Parathyroid adenoma (tissue), 2 donors: ENCODE data around the gene RNF150.
"Not testable (repeated sequence)": the region's sequence is repeated elsewhere in the genome, so short reads cannot be mapped to it uniquely, and the experiment has no call there.

ENCODE experiments used
- H2AFZ ChIP-seq: fragments of 300-600 bp; sonication (generic); one replicate; pipeline ENCODE4 v1.7.0; 2017; ENCODE audit warnings: antibody characterized with exemption, mild to moderate bottlenecking
- H3K27ac ChIP-seq: fragments of 300-600 bp; sonication (generic); one replicate; pipeline ENCODE4 v1.7.0; 2017
- H3K27me3 ChIP-seq: fragments of 300-600 bp; sonication (generic); one replicate; pipeline ENCODE4 v1.7.0; 2017; ENCODE audit warnings: low read length; ENCODE audit not compliant: control insufficient read depth, insufficient read depth
- H3K36me3 ChIP-seq: fragments of 300-600 bp; sonication (generic); one replicate; pipeline ENCODE4 v1.7.0; 2017; ENCODE audit warnings: low read length; ENCODE audit not compliant: control insufficient read depth, insufficient read depth
- H3K4me1 ChIP-seq: fragments of 300-600 bp; sonication (generic); one replicate; pipeline ENCODE4 v1.7.0; 2017; ENCODE audit warnings: control low read depth
- H3K4me2 ChIP-seq: fragments of 300-600 bp; sonication (generic); one replicate; pipeline ENCODE4 v1.7.0; 2017; ENCODE audit warnings: low read length
- H3K4me3 ChIP-seq: fragments of 300-600 bp; sonication (generic); one replicate; pipeline ENCODE4 v1.7.0; 2017; ENCODE audit warnings: low read depth, low read length
- H3K79me2 ChIP-seq: fragments of 300-600 bp; sonication (generic); one replicate; pipeline ENCODE4 v1.7.0; 2017; ENCODE audit warnings: control low read depth
- H3K9ac ChIP-seq: fragments of 300-600 bp; sonication (generic); one replicate; pipeline ENCODE4 v1.7.0; 2017; ENCODE audit warnings: mild to moderate bottlenecking
- H3K9me3 ChIP-seq: fragments of 300-600 bp; sonication (generic); one replicate; pipeline ENCODE4 v1.7.0; 2017; ENCODE audit warnings: low read length; ENCODE audit not compliant: control insufficient read depth
- TF ChIP-seq, protein P1 (sequence below): fragments of 300-600 bp; sonication (generic); IDR thresholded peaks from one replicate; pipeline ENCODE4 v1.7.0; 2017; ENCODE audit warnings: antibody characterized with exemption, mild to moderate bottlenecking
- donor health status: primary hyperparathyroidism.

The RNF150 gene

DNA sequence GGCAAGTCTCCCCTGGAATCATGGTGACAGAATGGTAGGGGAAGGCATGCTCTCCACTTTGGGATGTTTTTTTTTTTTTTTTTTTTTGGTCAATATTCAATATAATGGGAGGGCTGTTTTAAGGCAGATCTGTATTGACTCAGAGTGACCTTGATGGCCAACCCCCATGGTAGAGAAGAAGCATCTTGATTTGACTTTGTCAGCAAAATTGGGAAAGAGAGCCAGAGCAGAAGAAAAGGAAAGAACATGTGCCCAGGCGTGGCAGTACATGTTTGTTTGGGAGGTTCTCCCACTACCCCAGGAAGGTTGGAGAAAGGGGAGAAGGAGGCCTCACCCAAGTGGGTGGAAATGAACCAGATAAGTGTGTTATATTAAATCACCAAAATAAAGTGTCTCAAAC lies 314.8 kb downstream of the RNF150 start:
- Histone ChIP-seq H3K9ac (no peak overlapping the region), H3K79me2 (no peaks in the 10 kb centered on the region), H2AFZ (no peak overlapping the region), H3K27me3 (no peaks in the 10 kb centered on the region), H3K9me3 (no peaks in the 10 kb centered on the region), H3K27ac (no peak overlapping the region), H3K4me1 (no peaks in the 10 kb centered on the region), H3K4me2 (no peak overlapping the region), H3K4me3 (no peak overlapping the region), H3K36me3 (no peaks in the 10 kb centered on the region)
- TF ChIP-seq, protein P1, sequence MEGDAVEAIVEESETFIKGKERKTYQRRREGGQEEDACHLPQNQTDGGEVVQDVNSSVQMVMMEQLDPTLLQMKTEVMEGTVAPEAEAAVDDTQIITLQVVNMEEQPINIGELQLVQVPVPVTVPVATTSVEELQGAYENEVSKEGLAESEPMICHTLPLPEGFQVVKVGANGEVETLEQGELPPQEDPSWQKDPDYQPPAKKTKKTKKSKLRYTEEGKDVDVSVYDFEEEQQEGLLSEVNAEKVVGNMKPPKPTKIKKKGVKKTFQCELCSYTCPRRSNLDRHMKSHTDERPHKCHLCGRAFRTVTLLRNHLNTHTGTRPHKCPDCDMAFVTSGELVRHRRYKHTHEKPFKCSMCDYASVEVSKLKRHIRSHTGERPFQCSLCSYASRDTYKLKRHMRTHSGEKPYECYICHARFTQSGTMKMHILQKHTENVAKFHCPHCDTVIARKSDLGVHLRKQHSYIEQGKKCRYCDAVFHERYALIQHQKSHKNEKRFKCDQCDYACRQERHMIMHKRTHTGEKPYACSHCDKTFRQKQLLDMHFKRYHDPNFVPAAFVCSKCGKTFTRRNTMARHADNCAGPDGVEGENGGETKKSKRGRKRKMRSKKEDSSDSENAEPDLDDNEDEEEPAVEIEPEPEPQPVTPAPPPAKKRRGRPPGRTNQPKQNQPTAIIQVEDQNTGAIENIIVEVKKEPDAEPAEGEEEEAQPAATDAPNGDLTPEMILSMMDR: no peak

DNA sequence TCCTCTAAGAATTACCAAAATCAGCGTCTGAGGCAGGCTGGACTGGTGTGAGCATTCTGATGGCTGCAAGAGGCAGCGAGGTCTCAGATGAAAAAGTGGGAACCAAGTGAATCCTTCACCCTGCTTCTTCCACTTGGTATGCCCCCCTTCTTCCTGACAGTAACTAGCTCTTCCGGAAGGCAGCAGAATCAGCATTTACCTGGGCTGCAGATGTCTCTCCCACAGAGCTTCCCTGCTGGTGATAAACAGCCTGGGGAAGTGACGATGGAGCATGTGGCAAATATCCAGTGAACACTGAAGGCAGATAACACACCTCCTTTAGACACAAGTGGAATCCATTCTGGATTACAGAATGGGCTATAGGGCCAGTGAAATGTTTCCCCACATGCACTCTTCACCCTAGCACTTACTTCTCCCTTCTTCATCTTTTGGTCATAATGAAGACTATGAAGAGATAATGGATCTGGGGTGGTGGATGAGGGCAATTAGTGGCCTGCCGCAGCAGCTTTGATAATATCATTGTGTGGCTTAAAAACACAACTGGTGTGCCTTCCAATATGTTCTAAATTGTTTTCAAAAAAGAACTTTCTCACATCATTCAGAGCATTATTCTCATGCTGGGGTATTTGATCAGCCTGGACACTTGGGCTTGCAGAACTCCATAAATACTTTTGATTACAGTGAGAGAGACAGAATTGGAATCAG lies 316.3 kb downstream of the RNF150 start:
- Histone ChIP-seq H3K79me2 (no peaks in the 10 kb centered on the region), H3K4me1 (no peaks in the 10 kb centered on the region), H3K4me3 (no peak overlapping the region), H3K9ac (no peak overlapping the region), H3K27ac (no peak overlapping the region), H3K27me3 (no peaks in the 10 kb centered on the region), H3K4me2 (no peak overlapping the region), H3K36me3 (no peaks in the 10 kb centered on the region), H3K9me3 (no peaks in the 10 kb centered on the region), H2AFZ (no peak overlapping the region)
- TF ChIP-seq, protein P1: no peak

DNA sequence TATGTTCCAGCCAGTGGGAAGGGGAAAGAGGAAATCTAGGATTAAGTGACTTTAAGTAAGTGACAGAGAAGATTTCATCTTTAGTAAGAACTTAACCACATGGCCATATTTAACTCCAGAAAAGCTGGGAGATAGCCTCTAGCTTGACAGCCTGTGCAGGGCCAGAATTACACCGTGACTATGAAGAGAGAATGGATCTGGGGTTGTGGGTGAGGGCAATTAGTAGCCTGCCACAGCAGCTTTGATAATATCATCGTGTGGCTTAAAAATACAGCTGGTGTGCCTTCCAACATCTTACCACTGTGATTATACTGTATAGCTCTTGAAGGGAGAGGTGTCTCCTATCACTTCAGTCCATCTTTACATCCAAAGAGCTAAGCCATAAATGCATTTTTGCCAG lies 319.5 kb downstream of the RNF150 start:
- H3K4me1 ChIP-seq: no peaks in the 10 kb centered on the region
- no peak overlapping the region for H3K4me3 ChIP-seq
- TF ChIP-seq, protein P1: no peak
- no peak overlapping the region for H3K9ac ChIP-seq
- no peak overlapping the region for H3K4me2 ChIP-seq
- no peak overlapping the region for H3K27ac ChIP-seq
- no peak overlapping the region for H2AFZ ChIP-seq
- H3K36me3 ChIP-seq: no peaks in the 10 kb centered on the region
- no peaks in the 10 kb centered on the region for H3K9me3 ChIP-seq
- H3K27me3 ChIP-seq: no peaks in the 10 kb centered on the region
- no peaks in the 10 kb centered on the region for H3K79me2 ChIP-seq

DNA sequence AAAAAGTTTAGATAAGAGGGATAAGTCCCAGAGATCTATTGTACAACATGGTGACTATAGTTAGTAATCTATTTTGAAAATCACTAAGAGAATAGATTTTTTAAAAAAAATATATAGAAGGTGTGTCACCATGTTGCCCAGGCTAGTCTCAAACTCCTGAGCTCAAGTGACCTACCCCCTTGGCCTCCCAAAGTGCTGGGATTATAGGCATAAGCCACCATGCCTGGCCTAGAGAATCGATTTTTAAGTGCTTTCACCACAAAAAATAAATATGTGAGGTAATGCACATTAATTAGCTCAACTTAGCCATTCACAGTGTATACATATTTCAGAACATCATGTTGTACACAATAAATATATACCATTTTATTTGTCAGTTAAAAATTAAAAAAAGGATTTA lies 320.4 kb downstream of the RNF150 start:
- Histone ChIP-seq H3K9me3 (no peaks in the 10 kb centered on the region), H3K27ac (no peak overlapping the region), H3K27me3 (no peaks in the 10 kb centered on the region), H3K4me2 (no peak overlapping the region), H3K4me1 (no peaks in the 10 kb centered on the region), H3K9ac (no peak overlapping the region), H2AFZ (no peak overlapping the region), H3K36me3 (no peaks in the 10 kb centered on the region), H3K4me3 (no peak overlapping the region), H3K79me2 (no peaks in the 10 kb centered on the region)
- TF ChIP-seq, protein P1: no peak

DNA sequence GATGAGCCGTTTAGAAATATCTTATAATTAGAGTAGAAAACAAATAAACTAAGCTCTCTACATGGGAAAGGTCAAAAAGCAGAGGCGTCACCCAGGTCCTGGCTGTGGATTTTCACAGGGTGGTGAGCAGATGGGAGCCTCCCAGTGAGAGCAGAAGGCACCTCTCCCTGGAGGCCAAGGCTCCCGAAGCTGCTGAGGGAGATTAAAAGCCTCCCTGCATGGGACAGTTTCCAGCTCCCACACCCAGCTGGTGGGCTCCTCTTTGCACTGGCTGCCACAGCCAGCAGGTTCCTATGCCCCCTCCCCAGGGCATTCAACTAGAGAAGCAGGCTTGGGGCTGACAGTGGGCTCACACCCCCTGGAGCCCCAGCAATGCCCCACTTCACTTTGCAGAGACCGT lies 321.8 kb downstream of the RNF150 start:
- Histone ChIP-seq H3K27ac (no peak overlapping the region), H3K27me3 (no peaks in the 10 kb centered on the region), H3K4me1 (no peaks in the 10 kb centered on the region), H3K4me3 (no peak overlapping the region), H3K9ac (no peak overlapping the region), H3K9me3 (no peaks in the 10 kb centered on the region), H3K4me2 (no peak overlapping the region), H3K36me3 (no peaks in the 10 kb centered on the region), H2AFZ (no peak overlapping the region), H3K79me2 (no peaks in the 10 kb centered on the region)
- TF ChIP-seq, protein P1: no peak

DNA sequence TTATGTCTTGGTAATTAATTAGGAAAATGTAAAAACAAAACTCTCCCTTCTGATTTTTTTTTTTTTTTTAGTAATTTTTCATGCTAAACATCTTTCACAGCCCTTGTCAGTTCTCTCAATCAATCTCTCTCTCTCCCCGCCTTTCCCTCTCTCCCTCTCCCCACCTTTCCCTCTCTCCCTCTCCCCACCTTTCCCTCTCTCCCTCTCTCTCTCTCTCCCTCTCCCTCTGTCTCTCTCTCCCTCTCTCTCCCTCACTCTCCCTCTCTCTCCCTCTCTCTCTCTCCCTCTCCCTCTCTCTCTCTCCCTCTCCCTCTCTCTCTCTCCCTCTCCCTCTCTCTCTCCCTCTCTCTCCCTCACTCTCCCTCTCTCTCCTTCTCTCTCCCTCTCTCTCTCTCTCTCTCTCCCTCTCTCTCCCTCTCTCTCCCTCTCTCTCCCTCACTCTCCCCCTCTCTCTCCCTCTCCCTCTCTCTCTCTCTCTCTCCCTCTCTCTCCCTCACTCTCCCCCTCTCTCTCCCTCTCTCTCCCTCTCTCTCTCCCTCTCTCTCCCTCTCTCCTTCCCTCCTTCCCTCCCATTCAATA lies 322.6 kb downstream of the RNF150 start:
- not testable (repeated sequence) for H2AFZ ChIP-seq, H3K27ac ChIP-seq, H3K9ac ChIP-seq, H3K4me2 ChIP-seq, H3K79me2 ChIP-seq, H3K36me3 ChIP-seq, H3K4me3 ChIP-seq, H3K9me3 ChIP-seq, H3K4me1 ChIP-seq, H3K27me3 ChIP-seq
